Measurements from ENCODE around the gene BTRC.
"Not testable (repeated sequence)": the region's sequence is repeated elsewhere in the genome, so short reads cannot be mapped to it uniquely, and the experiment has no call there.

BTRC gene

DNA sequence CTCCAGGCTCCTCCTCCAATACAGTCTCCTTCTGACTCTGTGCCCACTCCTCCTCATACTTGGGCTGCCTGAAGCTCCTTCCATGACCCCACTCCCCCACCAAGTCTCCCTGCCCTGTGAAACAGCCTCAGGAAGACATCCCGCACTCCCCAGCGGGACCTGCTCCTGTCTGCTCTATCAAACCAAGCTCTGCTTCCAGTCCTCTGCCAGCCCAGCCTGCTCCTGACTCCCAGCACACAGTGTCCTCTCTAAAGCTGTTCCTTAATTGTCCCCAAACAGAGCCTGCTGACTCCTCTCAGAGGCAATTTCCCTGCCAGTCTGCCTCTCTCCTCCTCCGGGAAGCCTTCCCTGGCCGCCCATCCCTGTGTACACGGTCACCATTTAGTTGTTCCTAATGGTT, 224.2 kb downstream of the BTRC start:
- no peak for DNase-seq (ENCODE audit: low read depth in 4 of 4, low spot score in 1 of 4)

DNA sequence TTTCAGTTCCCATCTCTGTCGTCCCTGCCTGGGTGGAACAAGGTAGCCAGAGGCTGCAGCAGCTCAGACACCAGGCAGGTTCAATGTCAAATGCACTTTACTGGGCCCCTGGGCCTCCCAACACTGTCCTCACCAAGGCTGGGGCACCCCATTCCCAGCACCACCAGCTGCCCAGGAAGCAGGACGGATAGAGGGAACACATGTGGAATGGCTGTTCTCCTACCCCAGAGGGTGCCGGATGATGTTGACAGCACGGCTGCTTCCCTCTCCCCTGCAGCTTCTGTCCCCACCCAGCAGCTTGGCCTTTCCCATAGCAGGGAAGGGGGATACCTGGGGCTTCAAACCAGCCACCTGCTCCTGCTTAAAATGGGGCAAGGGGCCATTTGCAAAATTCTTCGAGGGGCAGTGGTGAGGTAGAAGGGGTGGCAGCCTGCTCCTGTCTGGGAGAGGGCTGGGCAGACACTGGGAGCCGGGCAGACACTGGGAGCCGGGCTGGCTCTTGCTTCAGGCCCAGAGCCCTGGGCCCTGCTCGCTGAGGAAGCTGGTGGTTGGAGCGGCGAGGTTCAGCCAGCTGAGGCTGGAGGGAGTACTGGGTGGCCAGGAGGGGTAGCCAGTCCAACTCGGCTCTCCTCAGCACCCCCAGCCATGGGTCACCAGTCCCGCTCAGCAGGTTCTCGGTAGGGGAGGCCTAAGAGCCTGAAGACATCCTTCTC, 225.0 kb downstream of the BTRC start:
- no peak for DNase-seq (ENCODE audit: low read depth in 4 of 4, low spot score in 1 of 4)

DNA sequence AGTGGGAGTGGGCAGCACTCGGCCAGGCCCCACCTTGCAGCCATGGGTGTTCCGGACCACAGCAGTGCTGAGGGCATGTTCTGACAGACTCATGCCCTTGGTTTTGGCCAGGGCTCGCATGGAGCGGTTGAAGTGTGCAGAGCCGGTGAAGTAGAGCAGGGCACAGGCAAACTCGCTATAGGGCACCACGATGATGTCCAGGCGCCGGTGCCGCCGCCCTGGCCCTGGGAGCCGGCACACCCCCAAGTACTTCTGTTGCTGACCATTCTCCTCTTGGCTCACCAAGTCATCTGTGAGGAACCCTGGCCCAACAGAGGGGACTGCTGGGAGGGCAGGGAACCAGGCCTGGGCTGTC, 225.5 kb downstream of the BTRC start:
- DNase-seq (ENCODE audit: low read depth in 4 of 4, low spot score in 1 of 4) = no peak

DNA sequence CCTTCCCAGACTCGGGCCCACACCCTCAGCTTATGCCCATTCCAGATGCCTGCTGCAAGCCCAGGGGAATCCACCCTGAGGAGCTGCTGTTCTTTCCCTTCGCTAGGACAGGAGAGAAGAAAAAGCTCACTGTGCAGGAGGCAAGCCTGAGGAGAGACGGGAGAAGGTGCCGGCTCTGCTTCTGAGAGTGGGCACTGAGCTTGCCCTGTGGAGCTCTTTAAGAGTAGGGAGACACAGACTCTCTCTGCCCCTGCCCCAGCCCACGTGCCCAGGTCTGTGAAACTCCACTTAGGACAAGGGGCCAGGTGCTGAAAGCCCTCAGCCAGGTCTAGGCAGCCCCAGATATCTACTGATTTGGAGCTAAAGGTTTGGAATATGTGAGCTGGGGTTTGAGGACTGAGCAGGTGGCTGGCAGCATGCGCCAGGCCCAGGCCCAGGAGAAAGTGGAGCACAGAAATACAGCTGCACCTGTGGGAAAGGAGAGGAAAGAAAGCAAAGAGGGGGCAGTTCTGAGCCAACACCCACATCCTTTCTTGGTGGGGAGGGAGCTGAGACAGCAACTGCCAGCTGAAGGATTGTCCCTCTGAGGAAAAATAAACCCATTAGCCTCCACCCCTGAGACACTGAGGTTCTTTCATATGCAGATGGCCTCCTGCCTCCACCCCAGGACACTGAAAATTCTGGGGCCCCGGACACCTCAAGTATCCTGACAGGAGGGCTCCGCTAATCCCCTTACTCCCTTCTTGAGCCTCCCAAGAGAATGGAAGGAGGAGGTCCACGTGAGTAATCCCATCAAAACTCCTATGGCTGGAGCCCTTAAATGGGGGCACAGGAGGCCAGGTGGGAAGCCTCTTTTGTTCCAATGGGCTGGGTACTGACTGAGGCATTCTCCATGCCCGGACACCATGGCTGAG, 226.8 kb downstream of the BTRC start:
- DNase-seq (ENCODE audit: low read depth in 4 of 4, low spot score in 1 of 4) = no peak

DNA sequence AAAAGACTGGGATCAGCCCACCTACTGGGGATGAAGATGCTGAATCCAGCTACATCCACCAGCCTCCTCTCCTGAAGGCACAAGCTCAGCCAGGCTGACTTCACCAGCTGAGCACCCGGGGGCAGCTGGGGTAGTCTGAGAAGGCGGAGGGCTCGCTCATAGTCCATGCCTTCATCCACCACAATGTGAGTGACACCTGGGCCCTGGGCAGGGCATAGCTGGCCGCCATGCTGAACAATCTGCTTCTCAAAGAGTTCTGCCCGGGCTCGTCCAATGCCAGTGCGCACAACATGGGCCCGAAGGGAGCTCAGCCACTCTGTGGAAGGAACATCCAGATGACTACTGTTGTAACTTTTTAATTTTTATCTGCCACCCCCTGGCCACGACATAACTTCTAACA, 231.9 kb downstream of the BTRC start:
- DNase-seq (ENCODE audit: low read depth in 4 of 4, low spot score in 1 of 4) = no peak

DNA sequence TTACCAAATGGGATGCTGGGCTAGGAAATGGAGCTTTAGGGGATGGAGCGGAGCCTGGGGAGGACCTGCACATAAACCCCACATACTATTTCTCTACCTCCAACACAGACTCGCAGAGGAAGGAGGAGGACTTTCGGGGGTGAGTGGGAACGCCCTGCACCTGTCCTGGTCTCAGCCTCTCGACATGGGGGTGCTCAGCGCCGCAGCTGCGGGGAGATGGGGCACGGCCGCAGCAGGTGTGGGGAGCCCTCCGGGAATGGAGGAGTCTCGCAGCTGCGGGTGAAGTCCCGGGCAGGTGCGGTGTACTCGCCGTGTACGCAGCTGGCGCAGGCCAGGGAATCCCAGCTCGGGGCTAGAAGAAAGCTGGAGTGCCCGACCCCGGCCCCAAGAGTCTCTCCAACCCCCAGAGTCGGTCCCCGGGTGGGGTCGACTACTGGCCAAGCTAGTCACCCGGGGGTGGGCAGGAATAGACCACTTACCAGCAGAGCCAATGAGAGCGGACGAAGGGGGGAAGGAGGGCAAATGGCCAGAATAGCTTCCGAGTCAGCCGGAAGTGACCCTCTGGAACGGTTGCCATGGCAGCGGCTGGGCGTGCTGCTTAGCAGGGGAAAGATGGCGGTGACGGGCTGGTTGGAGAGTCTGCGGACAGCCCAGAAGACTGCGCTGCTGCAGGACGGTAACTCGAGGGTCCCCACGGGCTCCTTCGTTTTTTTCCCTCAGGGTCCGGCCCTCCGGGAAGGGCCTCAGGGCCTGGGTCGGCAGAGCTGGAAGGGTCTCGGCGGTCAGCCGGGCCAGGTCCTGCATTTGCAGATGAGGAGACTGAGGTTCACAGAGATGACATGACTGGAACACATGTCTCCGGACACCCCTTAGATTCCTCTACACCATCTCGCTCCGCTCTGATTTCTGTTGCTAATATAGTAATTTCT, 234.0 kb downstream of the BTRC start, which contains the start of the genes DPCD and POLL:
DPCD (plus strand) TSS at position 597 of the 929 bp plus-strand sequence; CDS start at position 613, 16 bp downstream.
POLL (minus strand) TSS at position 533 of the 929 bp plus-strand sequence. CDS start 897 bp downstream, outside the sequence.
- peak; percentile 87 to 95 (median 92) for DNase-seq (ENCODE audit: low read depth in 4 of 4, low spot score in 1 of 4)

DNA sequence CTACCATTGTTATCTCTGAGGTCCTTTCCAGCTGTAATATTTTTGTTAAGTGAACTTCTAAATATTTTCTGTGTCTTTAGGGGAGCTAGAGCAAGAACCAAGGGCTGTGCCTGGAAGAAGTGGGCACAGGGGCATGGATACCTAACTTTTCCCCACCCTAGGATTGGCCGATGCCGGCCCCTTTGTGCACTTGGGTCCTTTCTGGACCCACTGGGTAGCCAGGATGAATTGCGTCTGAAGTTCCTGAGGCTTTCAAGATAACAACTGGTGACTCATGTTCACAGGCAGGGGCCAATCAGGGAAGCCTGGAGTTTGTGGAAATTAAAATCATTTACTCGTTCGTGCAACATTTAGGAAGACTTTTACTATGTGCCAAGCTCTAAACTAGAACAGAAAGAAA, 234.9 kb downstream of the BTRC start:
- DNase-seq (ENCODE audit: low read depth in 4 of 4, low spot score in 1 of 4) = no peak

DNA sequence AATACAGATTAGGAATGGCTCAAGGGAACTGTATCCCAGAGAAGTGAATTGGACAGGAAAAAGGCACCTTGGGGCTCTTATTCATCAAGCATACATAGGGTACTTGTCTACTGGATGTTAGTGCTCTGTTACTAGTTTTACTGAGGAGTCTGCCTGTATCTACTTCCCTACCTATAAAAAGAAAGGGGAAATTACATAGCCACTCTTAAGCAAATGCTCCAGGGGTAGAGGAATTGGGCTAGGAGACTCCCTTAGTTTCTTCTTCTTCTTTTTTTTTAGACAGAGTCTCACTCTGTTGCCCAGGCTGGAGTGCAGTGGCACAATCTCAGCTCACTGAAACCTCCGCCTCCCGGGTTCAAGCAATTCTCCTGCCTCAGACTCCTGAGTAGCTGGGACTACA, 239.4 kb downstream of the BTRC start:
- DNase-seq (ENCODE audit: low read depth in 4 of 4, low spot score in 1 of 4) = not testable (repeated sequence)

DNA sequence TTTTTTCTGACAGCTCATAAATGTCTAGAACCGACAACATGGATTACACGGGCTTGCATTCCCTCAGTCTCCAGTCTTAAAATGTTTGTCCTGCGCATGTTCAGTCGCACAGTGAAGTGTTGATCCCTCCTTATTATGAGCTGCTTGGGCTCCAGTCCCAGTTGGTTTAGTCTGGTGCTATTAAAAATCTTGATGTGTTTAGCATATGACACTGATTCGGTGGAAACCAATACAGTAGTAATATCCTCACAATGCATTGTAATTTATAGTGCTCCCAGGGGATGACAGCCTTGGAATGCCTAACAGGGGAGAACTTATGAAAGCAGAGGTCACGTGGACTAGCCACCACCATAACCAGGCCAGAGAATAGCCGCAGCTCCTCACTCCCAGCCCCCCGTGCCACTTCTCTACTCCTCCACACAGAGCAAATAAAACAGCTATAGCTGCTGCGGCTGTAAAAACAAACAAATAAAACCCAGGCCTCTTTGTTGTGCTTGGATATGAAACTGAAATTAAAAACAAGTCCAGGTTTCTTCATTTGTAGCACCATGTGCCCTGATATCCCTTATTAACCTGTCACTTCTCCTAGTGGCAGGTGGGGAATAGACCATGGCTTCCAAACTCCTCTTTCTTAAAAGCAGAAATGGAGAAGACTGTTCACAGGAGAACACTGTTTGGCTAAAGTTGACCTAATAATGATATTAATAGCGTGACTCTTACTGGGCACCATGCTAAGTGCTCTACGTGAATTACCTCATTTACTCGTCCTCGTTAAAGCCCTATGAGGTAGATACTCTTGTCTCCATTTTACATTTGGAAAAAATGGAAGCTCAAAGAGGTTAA, 241.8 kb downstream of the BTRC start:
- DNase-seq (ENCODE audit: low read depth in 4 of 4, low spot score in 1 of 4) = no peak

DNA sequence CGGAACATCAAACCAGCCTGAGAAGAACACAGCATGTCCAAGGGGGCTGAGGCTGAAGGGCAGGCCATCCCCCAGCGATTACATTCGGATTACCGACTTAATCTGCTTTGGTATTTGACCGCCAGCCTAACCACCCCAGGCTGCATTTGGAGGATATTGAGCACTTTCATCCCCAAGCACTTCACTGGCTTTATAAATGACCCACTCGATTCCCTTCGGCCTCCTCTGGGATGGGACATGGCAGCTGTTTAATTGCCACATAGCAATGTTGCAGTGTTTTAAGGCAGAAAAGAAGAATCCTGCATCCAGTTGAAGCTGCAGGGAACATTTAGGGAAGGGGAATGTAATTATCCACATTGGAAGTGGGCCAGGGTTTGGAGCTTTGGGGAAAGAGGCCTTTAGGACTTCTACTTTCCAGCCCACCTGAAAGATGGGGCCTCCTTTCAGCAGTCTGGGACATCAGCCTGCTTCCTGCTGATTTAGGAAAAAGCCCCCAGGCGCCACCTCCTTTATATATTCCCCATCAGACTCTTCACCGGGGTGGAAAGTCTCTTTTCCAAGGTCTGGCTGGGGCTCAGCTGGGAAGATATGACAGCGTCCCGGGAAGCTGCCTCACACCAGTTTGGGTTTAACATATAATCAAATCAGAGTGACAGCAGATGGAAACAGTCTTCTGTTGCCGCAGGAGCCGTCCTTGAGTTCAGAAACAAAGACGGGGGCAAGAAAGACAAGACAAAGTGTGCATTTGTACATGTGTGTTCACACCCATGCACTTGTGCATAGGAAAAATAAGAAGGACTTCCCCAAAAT, 243.3 kb downstream of the BTRC start:
- no peak for DNase-seq (ENCODE audit: low read depth in 4 of 4, low spot score in 1 of 4)

DNA sequence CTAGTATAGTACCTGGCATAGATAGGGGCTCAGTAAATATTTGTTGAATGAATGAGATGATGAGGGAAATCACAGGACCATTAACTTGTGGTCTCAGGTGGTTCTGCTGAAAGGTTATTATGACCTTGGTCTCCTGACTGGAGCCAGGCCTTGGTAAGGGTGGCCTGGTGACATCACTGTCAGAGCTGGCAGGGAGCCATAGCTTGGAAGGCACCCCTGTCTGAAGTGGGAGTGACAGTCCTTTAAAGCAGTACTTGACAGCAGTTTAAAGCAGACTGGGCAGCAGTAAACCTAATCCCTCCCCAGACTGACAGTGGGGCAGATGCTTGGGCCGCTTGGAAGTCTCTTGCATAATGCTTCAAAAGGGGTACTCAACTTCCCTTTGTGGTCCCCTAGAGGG, 247.6 kb downstream of the BTRC start:
- DNase-seq (ENCODE audit: low read depth in 4 of 4, low spot score in 1 of 4) = no peak

DNA sequence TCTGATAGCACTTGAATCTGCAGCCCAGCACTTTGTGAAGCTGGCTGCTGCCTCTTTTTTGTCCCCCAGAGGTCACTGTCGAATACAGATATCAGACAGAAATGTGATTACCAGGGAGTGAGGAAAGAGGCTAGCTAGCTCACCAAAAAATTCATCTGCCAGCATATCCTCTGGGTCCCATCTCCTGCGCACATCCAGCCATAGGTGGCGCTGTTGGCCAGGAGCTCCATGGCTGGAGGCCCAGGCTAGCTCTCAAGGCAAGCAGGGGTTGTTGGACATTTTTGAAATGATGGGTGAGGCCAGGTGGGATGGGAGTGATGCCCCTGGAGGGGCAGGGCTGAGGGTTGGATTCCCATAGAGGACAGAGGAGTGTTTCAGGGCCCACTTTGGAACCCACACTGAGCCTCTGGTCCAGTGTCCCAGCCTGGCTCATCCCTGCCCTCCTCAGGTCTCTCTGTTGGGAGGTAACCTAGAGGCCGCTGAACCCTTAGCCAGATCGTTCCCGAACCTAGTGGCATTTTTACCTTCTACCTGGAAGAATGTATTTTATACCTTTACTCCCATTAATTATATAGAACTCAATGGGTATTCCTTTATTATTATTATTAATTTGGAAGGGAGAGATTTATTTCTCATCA, 248.9 kb downstream of the BTRC start:
- DNase-seq (ENCODE audit: low read depth in 4 of 4, low spot score in 1 of 4) = peak; percentile 17 to 64 (median 54)

Data from stimulated activated CD4-positive, alpha-beta T cell treated with anti-CD3 and anti-CD28 coated beads, Interleukin-1b, Interleukin-23, amount 100 ng/mL, for 24 hours (primary cell).